Measurements from ENCODE around the gene PCBP3. TPM values are rescaled to one million over a fixed set of nuclear protein-coding genes. Genes with fewer than 3 reads are reported as not detected.

The PCBP3 gene
- total and polyA plus RNA-seq, 2 of the 13 experiments (the other 11 are each of a cell fraction or from before 2014, with no cell fraction given), result not detected

DNA sequence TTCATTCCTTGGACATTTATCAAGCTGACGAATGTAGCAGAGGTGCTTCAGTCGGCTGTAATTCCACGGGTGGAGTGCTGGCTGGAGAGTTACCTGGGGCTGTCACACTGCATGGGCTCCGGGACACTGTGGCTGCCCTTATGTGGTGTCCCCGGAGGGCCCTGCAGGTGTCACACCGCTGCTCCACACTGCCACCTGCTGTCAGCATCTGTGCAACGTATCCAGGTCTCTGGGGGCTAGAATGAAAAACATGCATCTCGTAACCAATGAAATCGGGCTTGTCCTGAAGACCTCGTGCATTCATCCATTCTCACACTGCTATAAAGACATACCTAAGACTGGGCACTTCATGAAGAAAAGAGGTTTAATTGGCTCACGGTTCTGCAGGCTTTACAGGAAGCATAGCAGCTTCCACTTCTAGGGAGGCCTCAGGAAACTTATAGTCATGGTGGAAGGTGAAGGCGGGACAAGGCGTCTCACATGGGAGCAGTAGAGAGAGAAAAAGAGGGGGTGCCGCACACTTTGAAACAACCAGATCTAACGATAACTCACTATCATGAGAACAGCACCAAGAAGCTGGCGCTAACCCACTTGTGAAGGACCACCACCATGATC lies 46.7 kb upstream of the PCBP3 start (continued):
- no peak for TF ChIP-seq SNAI1 (CRISPR knock-in tag; IDR thresholded peaks at IDR 0.05; ENCODE audit: borderline replicate concordance)
- TF ChIP-seq MEIS2 (CRISPR knock-in tag; IDR thresholded peaks at IDR 0.05), result 0 out of 2 replicates have a peak, but pooled peaks have one; percentile 14
- TF ChIP-seq BRCA1 (CRISPR knock-in tag; IDR thresholded peaks at IDR 0.05), result no peak
- 0 out of 2 replicates have a peak, but pooled peaks have one; percentile 43 for TF ChIP-seq FOXO1 (CRISPR knock-in tag; IDR thresholded peaks at IDR 0.05)
- TF ChIP-seq, protein P1, sequence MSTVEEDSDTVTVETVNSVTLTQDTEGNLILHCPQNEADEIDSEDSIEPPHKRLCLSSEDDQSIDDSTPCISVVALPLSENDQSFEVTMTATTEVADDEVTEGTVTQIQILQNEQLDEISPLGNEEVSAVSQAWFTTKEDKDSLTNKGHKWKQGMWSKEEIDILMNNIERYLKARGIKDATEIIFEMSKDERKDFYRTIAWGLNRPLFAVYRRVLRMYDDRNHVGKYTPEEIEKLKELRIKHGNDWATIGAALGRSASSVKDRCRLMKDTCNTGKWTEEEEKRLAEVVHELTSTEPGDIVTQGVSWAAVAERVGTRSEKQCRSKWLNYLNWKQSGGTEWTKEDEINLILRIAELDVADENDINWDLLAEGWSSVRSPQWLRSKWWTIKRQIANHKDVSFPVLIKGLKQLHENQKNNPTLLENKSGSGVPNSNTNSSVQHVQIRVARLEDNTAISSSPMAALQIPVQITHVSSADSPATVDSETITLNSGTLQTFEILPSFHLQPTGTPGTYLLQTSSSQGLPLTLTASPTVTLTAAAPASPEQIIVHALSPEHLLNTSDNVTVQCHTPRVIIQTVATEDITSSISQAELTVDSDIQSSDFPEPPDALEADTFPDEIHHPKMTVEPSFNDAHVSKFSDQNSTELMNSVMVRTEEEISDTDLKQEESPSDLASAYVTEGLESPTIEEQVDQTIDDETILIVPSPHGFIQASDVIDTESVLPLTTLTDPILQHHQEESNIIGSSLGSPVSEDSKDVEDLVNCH (CRISPR knock-in tag; IDR thresholded peaks at IDR 0.05), result no peak
- TF ChIP-seq ZFY (CRISPR knock-in tag; IDR thresholded peaks at IDR 0.05), result no peak
- no peak for TF ChIP-seq ATF1 (CRISPR knock-in tag; IDR thresholded peaks at IDR 0.05)
- TF ChIP-seq, protein P2, sequence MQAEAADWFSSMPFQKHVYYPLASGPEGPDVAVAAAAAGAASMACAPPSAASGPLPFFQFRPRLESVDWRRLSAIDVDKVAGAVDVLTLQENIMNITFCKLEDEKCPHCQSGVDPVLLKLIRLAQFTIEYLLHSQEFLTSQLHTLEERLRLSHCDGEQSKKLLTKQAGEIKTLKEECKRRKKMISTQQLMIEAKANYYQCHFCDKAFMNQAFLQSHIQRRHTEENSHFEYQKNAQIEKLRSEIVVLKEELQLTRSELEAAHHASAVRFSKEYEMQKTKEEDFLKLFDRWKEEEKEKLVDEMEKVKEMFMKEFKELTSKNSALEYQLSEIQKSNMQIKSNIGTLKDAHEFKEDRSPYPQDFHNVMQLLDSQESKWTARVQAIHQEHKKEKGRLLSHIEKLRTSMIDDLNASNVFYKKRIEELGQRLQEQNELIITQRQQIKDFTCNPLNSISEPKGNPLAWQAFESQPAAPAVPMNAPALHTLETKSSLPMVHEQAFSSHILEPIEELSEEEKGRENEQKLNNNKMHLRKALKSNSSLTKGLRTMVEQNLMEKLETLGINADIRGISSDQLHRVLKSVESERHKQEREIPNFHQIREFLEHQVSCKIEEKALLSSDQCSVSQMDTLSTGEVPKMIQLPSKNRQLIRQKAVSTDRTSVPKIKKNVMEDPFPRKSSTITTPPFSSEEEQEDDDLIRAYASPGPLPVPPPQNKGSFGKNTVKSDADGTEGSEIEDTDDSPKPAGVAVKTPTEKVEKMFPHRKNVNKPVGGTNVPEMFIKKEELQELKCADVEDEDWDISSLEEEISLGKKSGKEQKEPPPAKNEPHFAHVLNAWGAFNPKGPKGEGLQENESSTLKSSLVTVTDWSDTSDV (CRISPR knock-in tag; IDR thresholded peaks at IDR 0.05), result no peak
- TF ChIP-seq IKZF4 (CRISPR knock-in tag; IDR thresholded peaks at IDR 0.05; ENCODE audit: borderline replicate concordance, low read depth, not compliant biosample characterization), result no peak
- 0 out of 2 replicates have a peak, but pooled peaks have one; percentile 23 for TF ChIP-seq MIER2 (CRISPR knock-in tag; IDR thresholded peaks at IDR 0.05)
- TF ChIP-seq, protein P3, sequence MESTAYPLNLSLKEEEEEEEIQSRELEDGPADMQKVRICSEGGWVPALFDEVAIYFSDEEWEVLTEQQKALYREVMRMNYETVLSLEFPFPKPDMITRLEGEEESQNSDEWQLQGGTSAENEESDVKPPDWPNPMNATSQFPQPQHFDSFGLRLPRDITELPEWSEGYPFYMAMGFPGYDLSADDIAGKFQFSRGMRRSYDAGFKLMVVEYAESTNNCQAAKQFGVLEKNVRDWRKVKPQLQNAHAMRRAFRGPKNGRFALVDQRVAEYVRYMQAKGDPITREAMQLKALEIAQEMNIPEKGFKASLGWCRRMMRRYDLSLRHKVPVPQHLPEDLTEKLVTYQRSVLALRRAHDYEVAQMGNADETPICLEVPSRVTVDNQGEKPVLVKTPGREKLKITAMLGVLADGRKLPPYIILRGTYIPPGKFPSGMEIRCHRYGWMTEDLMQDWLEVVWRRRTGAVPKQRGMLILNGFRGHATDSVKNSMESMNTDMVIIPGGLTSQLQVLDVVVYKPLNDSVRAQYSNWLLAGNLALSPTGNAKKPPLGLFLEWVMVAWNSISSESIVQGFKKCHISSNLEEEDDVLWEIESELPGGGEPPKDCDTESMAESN (CRISPR knock-in tag; conservative IDR thresholded peaks at IDR 0.05), result no peak
- no peak for TF ChIP-seq ZMAT3 (CRISPR knock-in tag; conservative IDR thresholded peaks at IDR 0.05)
- TF ChIP-seq MIER3 (CRISPR knock-in tag; IDR thresholded peaks at IDR 0.05; ENCODE audit: borderline replicate concordance), result peak; percentile 54; the same call in 1 of the 2 replicates
- TF ChIP-seq RFX1 (IDR thresholded peaks at IDR 0.05), result no peak
- peak; percentile 59; the same call in 1 of the 2 replicates for TF ChIP-seq KDM2A (CRISPR knock-in tag; IDR thresholded peaks at IDR 0.05; ENCODE audit: borderline replicate concordance, low read depth)
- TF ChIP-seq JUND (CRISPR knock-in tag; IDR thresholded peaks at IDR 0.05), result no peak
- TF ChIP-seq, protein P4, sequence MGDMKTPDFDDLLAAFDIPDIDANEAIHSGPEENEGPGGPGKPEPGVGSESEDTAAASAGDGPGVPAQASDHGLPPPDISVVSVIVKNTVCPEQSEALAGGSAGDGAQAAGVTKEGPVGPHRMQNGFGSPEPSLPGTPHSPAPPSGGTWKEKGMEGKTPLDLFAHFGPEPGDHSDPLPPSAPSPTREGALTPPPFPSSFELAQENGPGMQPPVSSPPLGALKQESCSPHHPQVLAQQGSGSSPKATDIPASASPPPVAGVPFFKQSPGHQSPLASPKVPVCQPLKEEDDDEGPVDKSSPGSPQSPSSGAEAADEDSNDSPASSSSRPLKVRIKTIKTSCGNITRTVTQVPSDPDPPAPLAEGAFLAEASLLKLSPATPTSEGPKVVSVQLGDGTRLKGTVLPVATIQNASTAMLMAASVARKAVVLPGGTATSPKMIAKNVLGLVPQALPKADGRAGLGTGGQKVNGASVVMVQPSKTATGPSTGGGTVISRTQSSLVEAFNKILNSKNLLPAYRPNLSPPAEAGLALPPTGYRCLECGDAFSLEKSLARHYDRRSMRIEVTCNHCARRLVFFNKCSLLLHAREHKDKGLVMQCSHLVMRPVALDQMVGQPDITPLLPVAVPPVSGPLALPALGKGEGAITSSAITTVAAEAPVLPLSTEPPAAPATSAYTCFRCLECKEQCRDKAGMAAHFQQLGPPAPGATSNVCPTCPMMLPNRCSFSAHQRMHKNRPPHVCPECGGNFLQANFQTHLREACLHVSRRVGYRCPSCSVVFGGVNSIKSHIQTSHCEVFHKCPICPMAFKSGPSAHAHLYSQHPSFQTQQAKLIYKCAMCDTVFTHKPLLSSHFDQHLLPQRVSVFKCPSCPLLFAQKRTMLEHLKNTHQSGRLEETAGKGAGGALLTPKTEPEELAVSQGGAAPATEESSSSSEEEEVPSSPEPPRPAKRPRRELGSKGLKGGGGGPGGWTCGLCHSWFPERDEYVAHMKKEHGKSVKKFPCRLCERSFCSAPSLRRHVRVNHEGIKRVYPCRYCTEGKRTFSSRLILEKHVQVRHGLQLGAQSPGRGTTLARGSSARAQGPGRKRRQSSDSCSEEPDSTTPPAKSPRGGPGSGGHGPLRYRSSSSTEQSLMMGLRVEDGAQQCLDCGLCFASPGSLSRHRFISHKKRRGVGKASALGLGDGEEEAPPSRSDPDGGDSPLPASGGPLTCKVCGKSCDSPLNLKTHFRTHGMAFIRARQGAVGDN (CRISPR knock-in tag; IDR thresholded peaks at IDR 0.05), result peak; percentile 35
- TF ChIP-seq HDAC1 (CRISPR knock-in tag; IDR thresholded peaks at IDR 0.05), result no peak
- TF ChIP-seq SUZ12 (IDR thresholded peaks at IDR 0.05; ENCODE audit: low read depth, low read length), result no peak
- peak; percentile 22; the same call in 1 of the 2 replicates for TF ChIP-seq SRF (IDR thresholded peaks at IDR 0.05; ENCODE audit: low read depth, low read length)

Data from HepG2 (cell line).